OCI-LY1 (cell line): ENCODE results near the gene APC2.

Experiments used
- H2AFZ ChIP-seq: fragments of 200-600 bp; sonication (generic), shearing (Covaris generic); 2 replicates; pipeline ENCODE4 v1.6.0; 2014; ENCODE audit warnings: antibody characterized with exemption, mild to moderate bottlenecking, low read length
- H3F3A ChIP-seq: fragments of 200-600 bp; sonication (generic), shearing (Covaris generic); 2 replicates; pipeline ENCODE4 v1.6.0; 2014; ENCODE audit warnings: mild to moderate bottlenecking, antibody characterized with exemption, low read length, moderate library complexity; ENCODE audit not compliant: insufficient read depth
- H3K27ac ChIP-seq: fragments of 200-600 bp; sonication (generic); 2 replicates; pipeline ENCODE4 v1.5.1; 2014; ENCODE audit warnings: low read length, mixed run types, mild to moderate bottlenecking, low read depth; ENCODE audit not compliant: poor library complexity, severe bottlenecking
- H3K27me3 ChIP-seq: fragments of 200-600 bp; sonication (generic); 2 replicates; pipeline ENCODE4 v1.6.0; 2014; ENCODE audit warnings: antibody characterized with exemption, mild to moderate bottlenecking, low read length, moderate library complexity; ENCODE audit not compliant: insufficient read depth
- H3K36me3 ChIP-seq: fragments of 200-600 bp; sonication (generic); 2 replicates; pipeline ENCODE4 v1.6.1; 2014; ENCODE audit warnings: mild to moderate bottlenecking, antibody characterized with exemption, low read length, moderate library complexity, mixed read lengths; ENCODE audit not compliant: insufficient read depth
- H3K4me1 ChIP-seq: fragments of 200-600 bp; sonication (generic); 2 replicates; pipeline ENCODE4 v1.5.1; 2014; ENCODE audit warnings: mild to moderate bottlenecking, low read length, moderate library complexity; ENCODE audit not compliant: insufficient read depth, severe bottlenecking
- H3K4me2 ChIP-seq: fragments of 200-600 bp; sonication (generic), shearing (Covaris generic); 2 replicates; pipeline ENCODE4 v1.6.1; 2014; ENCODE audit warnings: low read length
- H3K4me3 ChIP-seq: fragments of 200-600 bp; sonication (generic); 2 replicates; pipeline ENCODE4 v1.5.1; 2014; ENCODE audit warnings: low read length, low read depth, mild to moderate bottlenecking, mixed read lengths; ENCODE audit not compliant: poor library complexity, severe bottlenecking
- H3K79me2 ChIP-seq: fragments of 200-600 bp; shearing (Covaris generic); 2 replicates; pipeline ENCODE4 v1.6.1; 2016; ENCODE audit warnings: mixed run types, low read length, mixed read lengths; ENCODE audit not compliant: insufficient read depth
- H3K9ac ChIP-seq: fragments of 200-600 bp; sonication (generic), shearing (Covaris generic); 2 replicates; pipeline ENCODE4 v1.6.1; 2014; ENCODE audit warnings: mild to moderate bottlenecking, low read length, mixed read lengths
- H3K9me2 ChIP-seq: fragments of 200-600 bp; sonication (generic), shearing (Covaris generic); 2 replicates; pipeline ENCODE4 v1.6.1; 2014; ENCODE audit warnings: low read depth, mild to moderate bottlenecking, low read length, mixed read lengths
- H3K9me3 ChIP-seq: fragments of 200-600 bp; shearing (Covaris generic); 2 replicates; pipeline ENCODE4 v1.6.1; 2014; ENCODE audit warnings: low read length, mixed read lengths
- H4K20me1 ChIP-seq: fragments of 200-600 bp; sonication (generic), shearing (Covaris generic); 2 replicates; pipeline ENCODE4 v1.6.0; 2016; ENCODE audit warnings: mild to moderate bottlenecking, low read length; ENCODE audit not compliant: insufficient read depth
- CTCF ChIP-seq: fragments of 200-600 bp; sonication (generic), shearing (Covaris generic); IDR thresholded peaks from 2 replicates; pipeline ENCODE4 v1.5.1; 2017; ENCODE audit warnings: mild to moderate bottlenecking, antibody characterized with exemption, low read length, moderate library complexity, mixed read lengths
- EZH2 ChIP-seq: fragments of 200-600 bp; sonication (generic), shearing (Covaris generic); IDR thresholded peaks from 2 replicates; pipeline ENCODE4 v1.8.0; 2017; ENCODE audit warnings: borderline replicate concordance, mixed run types, mild to moderate bottlenecking, antibody characterized with exemption, low read length, moderate library complexity, mixed read lengths

The APC2 gene

GRCh38 chr19:1468274-1468820 is 18.4 kb downstream of the APC2 start:
- peaks cover 11% of the 10 kb centered on the region for H3K4me1 ChIP-seq
- no peaks in the 10 kb centered on the region for H3K36me3 ChIP-seq
- H3K9me2 ChIP-seq, result no peaks in the 10 kb centered on the region
- TF ChIP-seq CTCF, result no peak
- TF ChIP-seq EZH2, result no peak
- no peaks in the 10 kb centered on the region for H4K20me1 ChIP-seq
- no peak overlapping the region for H3K9ac ChIP-seq
- H3F3A ChIP-seq, result no peaks in the 10 kb centered on the region
- no peaks in the 10 kb centered on the region for H3K79me2 ChIP-seq
- H3K9me3 ChIP-seq, result no peaks in the 10 kb centered on the region
- H3K4me3 ChIP-seq, result no peak overlapping the region
- no peak overlapping the region for H3K4me2 ChIP-seq
- no peak overlapping the region for H2AFZ ChIP-seq
- H3K27me3 ChIP-seq, result peaks cover 20% of the 10 kb centered on the region; the same call in 1 of the 2 replicates
- no peak overlapping the region for H3K27ac ChIP-seq

GRCh38 chr19:1468821-1469254 is 18.9 kb downstream of the APC2 start:
- TF ChIP-seq CTCF, result no peak
- no peak for TF ChIP-seq EZH2
- H3K27ac ChIP-seq, result no peak overlapping the region
- no peaks in the 10 kb centered on the region for H4K20me1 ChIP-seq
- H3K27me3 ChIP-seq, result peaks cover 22% of the 10 kb centered on the region; the same call in 1 of the 2 replicates
- H3K79me2 ChIP-seq, result no peaks in the 10 kb centered on the region
- no peak overlapping the region for H2AFZ ChIP-seq
- H3K4me2 ChIP-seq, result no peak overlapping the region
- H3K36me3 ChIP-seq, result no peaks in the 10 kb centered on the region
- H3F3A ChIP-seq, result no peaks in the 10 kb centered on the region
- H3K4me3 ChIP-seq, result no peak overlapping the region
- H3K9me2 ChIP-seq, result no peaks in the 10 kb centered on the region
- H3K9ac ChIP-seq, result no peak overlapping the region
- H3K9me3 ChIP-seq, result no peaks in the 10 kb centered on the region
- H3K4me1 ChIP-seq, result peaks cover 11% of the 10 kb centered on the region

GRCh38 chr19:1469255-1470054 is 19.5 kb downstream of the APC2 start:
- H3K4me3 ChIP-seq, result no peak overlapping the region
- H3K27me3 ChIP-seq, result peaks cover 22% of the 10 kb centered on the region; the same call in 1 of the 2 replicates
- H3K9ac ChIP-seq, result no peak overlapping the region

More at GRCh38 chr19:1469255-1470054, 19.5 kb downstream of the APC2 start:
- Histone ChIP-seq H3K36me3 (no peaks in the 10 kb centered on the region), H3K79me2 (no peaks in the 10 kb centered on the region), H2AFZ (no peak overlapping the region), H3F3A (no peaks in the 10 kb centered on the region), H3K4me2 (no peak overlapping the region), H3K9me2 (no peaks in the 10 kb centered on the region), H3K27ac (no peak overlapping the region), H4K20me1 (no peaks in the 10 kb centered on the region), H3K4me1 (peaks cover 11% of the 10 kb centered on the region), H3K9me3 (no peaks in the 10 kb centered on the region)
- TF ChIP-seq EZH2, result no peak
- TF ChIP-seq CTCF, result no peak
